Osteocyte (in vitro differentiated cells): ENCODE measurements around the gene TRERF1. TPM values are rescaled to one million over a fixed set of nuclear protein-coding genes. Genes with fewer than 3 reads are reported as not detected.

Experiments used
- DNase-seq: peaks from one replicate; pipeline ENCODE4 v3.0.0; 2021; ENCODE audit warnings: mixed read lengths; ENCODE audit not compliant: unreplicated experiment; ENCODE audit errors: extremely low spot score
- H3K27ac Mint-ChIP-seq: one replicate; pipeline ENCODE4 v1.8.0; 2021; ENCODE audit warnings: mild to moderate bottlenecking, mixed read lengths; ENCODE audit not compliant: unreplicated experiment
- H3K27me3 Mint-ChIP-seq: one replicate; pipeline ENCODE4 v1.8.0; 2021; ENCODE audit warnings: mixed read lengths; ENCODE audit not compliant: unreplicated experiment
- H3K36me3 Mint-ChIP-seq: one replicate; pipeline ENCODE4 v1.8.0; 2021; ENCODE audit warnings: mixed read lengths; ENCODE audit not compliant: unreplicated experiment
- H3K4me1 Mint-ChIP-seq: one replicate; pipeline ENCODE4 v1.8.0; 2021; ENCODE audit warnings: mixed read lengths; ENCODE audit not compliant: unreplicated experiment
- H3K4me3 Mint-ChIP-seq: one replicate; pipeline ENCODE4 v1.8.0; 2021; ENCODE audit warnings: mild to moderate bottlenecking, moderate library complexity, mixed read lengths; ENCODE audit not compliant: unreplicated experiment
- H3K9me3 Mint-ChIP-seq: one replicate; pipeline ENCODE4 v1.8.0; 2021; ENCODE audit warnings: mixed read lengths; ENCODE audit not compliant: unreplicated experiment
- total RNA-seq: library from RNA; stranded (reverse); gene quantifications from 2 replicates; pipeline ENCODE4 v1.2.1, GENCODE V29; 2021
- TF ChIP-seq, protein P1 (sequence below): fragments of 200-600 bp; sonication (generic); IDR thresholded peaks from 2 replicates; pipeline ENCODE4 v1.5.0; 2021; ENCODE audit warnings: antibody characterized with exemption, mild to moderate bottlenecking, moderate library complexity

Gene TRERF1
- total RNA-seq, 1 donor from 2014 or later = 6.4 TPM

DNA sequence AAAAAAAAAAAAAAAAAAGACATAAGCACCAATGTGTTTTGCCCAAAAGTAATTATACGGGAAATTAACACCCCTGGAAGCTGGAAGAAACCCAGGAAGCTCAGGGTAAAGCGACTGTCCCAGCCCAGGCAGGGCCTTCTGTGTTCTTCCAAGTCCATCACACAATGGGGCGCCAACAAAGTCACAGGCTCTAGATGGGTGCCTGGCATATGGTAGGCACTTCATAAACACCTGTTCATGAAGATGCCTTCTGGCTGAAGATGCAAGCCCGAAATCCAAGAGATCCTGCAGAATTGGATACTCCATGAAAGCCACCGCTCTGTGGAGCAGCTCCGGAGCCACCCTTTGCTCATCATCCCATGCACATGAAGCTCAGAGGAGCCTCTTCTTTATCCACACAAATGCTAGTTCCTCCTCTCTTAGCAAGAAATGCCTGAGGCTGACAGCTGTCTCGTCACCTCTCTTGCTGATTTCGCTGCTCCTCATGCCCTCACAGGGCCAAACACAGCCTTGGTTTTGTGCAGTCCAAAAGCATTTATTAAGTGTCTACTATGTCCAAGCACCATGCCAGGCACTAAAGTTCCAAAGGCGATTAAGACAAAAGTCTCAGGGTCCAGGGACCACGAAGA, 76.6 kb downstream of the TRERF1 start:
- peaks cover 5% of the 10 kb centered on the region for H3K36me3 Mint-ChIP-seq
- no peak overlapping the region for H3K4me3 Mint-ChIP-seq
- H3K4me1 Mint-ChIP-seq = peaks cover 3% of the 10 kb centered on the region
- H3K27me3 Mint-ChIP-seq = no peaks in the 10 kb centered on the region
- TF ChIP-seq, protein P1, sequence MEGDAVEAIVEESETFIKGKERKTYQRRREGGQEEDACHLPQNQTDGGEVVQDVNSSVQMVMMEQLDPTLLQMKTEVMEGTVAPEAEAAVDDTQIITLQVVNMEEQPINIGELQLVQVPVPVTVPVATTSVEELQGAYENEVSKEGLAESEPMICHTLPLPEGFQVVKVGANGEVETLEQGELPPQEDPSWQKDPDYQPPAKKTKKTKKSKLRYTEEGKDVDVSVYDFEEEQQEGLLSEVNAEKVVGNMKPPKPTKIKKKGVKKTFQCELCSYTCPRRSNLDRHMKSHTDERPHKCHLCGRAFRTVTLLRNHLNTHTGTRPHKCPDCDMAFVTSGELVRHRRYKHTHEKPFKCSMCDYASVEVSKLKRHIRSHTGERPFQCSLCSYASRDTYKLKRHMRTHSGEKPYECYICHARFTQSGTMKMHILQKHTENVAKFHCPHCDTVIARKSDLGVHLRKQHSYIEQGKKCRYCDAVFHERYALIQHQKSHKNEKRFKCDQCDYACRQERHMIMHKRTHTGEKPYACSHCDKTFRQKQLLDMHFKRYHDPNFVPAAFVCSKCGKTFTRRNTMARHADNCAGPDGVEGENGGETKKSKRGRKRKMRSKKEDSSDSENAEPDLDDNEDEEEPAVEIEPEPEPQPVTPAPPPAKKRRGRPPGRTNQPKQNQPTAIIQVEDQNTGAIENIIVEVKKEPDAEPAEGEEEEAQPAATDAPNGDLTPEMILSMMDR = no peak
- H3K9me3 Mint-ChIP-seq = no peaks in the 10 kb centered on the region
- DNase-seq = no peak
- H3K27ac Mint-ChIP-seq = peak overlapping the region; percentile 12

DNA sequence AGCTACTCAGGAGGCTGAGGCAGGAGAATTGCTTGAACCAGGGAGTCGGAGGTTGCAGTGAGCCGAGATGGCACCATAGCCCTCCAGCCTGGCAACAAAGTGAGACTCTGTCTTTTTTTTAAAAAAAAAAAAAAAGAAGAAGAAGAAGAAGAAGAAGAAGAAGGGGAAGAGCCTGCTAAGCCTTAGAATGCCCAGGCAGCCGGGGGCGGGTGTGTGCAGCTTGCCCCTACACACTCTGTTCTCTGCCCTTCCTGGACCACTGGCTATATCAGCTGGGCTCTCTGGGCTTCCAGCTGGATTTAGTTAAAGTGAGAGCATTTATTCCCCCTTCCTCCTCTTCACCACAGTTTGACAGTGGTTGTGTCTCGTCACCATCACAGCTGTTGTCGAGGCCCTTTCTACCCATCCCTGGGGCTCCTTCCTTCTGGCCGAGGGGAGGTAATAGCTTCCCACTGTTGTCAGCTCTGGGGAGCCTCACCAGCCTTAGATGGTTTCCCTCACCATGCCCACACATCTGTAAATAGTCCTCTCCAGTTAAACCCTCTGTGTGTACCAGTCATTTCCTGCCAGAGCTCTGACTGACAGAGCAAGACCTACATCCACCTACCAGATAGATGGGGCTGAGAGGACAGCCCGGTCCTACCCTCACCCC, 77.6 kb downstream of the TRERF1 start:
- Mint-ChIP-seq H3K27me3 (no peaks in the 10 kb centered on the region), H3K4me3 (no peak overlapping the region), H3K4me1 (peaks cover 3% of the 10 kb centered on the region), H3K36me3 (peaks cover 5% of the 10 kb centered on the region), H3K9me3 (no peaks in the 10 kb centered on the region), H3K27ac (no peak overlapping the region)
- TF ChIP-seq, protein P1 = no peak
- no peak for DNase-seq

DNA sequence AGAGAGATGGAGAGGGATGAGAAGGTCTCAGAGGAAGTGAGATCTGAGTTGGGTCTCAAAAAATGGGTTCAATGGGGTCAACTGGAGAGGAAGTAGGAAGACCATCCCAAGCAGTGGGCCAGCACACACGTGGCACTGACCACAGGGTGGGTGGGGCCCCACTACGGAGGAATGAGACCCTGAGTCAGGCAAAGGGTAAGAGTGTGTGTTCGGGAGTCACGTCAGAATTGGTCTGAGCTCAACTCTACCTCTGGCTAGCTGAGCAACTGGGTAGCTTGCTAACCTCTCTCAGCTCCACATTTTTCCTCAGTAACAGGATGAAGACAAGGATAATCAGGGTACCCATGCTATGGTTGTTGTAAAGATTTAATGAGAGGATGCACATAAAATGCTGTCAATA, 79.0 kb downstream of the TRERF1 start:
- Mint-ChIP-seq H3K27ac (no peak overlapping the region), H3K27me3 (no peaks in the 10 kb centered on the region), H3K4me1 (peaks cover 3% of the 10 kb centered on the region), H3K36me3 (peaks cover 5% of the 10 kb centered on the region), H3K4me3 (no peak overlapping the region), H3K9me3 (no peaks in the 10 kb centered on the region)
- TF ChIP-seq, protein P1 = no peak
- DNase-seq = no peak

DNA sequence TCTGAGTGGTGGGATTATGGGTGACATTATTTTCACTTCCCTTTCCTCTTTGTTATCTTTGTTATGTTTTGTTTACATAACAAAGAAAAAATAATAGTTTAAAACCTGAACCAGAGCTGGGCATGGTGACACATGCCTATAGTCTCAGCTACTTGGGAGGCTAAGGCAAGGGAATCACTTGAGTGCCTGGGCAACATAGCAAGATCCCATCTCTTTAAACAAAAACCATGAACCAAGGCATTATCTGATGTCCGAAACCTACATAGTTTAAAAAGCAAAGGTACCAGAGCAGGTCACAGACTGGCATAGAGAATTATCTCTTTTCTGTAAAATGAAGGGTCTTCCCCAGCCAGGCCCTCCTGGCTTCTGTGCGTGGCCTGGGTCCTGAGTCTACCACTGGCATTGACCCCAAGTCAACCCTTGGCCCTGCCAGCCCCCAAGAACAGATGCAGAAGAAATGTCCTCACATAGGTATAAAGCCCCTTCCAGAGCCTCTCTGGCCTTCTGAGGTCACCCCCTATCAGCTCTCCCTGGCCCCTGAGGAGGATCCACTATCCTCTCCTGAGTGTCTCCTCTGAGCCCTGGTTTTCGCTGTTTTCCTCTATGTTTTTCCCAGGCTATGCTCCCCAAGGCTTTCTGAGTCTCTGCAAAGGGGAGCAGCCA, 81.3 kb downstream of the TRERF1 start:
- no peak overlapping the region for H3K27ac Mint-ChIP-seq
- H3K4me1 Mint-ChIP-seq = peaks cover 9% of the 10 kb centered on the region
- no peaks in the 10 kb centered on the region for H3K27me3 Mint-ChIP-seq
- H3K4me3 Mint-ChIP-seq = no peak overlapping the region
- H3K9me3 Mint-ChIP-seq = no peaks in the 10 kb centered on the region
- no peak for DNase-seq
- TF ChIP-seq, protein P1 = no peak
- peaks cover 4% of the 10 kb centered on the region for H3K36me3 Mint-ChIP-seq

DNA sequence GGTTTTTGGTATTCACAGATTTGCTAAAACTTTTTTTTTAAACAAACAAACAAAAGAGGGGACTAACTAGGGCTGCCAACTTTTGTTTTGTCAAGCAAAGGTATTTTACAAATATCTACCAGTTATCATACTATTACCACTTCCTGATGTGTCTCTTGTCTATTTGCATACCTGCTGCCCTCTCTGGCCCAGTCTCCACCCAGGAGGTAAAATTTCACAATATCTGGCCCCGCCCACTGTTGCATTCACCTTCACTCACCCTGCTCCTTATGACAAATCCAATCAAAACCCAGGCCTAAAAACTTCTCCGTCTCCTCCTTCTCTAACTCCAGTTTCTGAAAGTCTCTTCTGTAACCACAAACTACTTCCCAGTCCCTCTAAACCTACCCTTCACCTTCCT, 82.2 kb downstream of the TRERF1 start:
- no peak for DNase-seq
- TF ChIP-seq, protein P1 = no peak
- H3K36me3 Mint-ChIP-seq = peaks cover 4% of the 10 kb centered on the region
- H3K4me3 Mint-ChIP-seq = no peak overlapping the region
- peaks cover 12% of the 10 kb centered on the region for H3K4me1 Mint-ChIP-seq
- H3K27me3 Mint-ChIP-seq = no peaks in the 10 kb centered on the region
- H3K9me3 Mint-ChIP-seq = no peaks in the 10 kb centered on the region
- no peak overlapping the region for H3K27ac Mint-ChIP-seq
